ENCODE data around the gene CNOT3.
"Not testable (repeated sequence)": the region's sequence is repeated elsewhere in the genome, so short reads cannot be mapped to it uniquely, and the experiment has no call there.

Gene CNOT3

GRCh38 chr19:54191811-54192453, 54.4 kb downstream of the CNOT3 start:
- DNase-seq (ENCODE audit: low read depth), result no peak

DNA sequence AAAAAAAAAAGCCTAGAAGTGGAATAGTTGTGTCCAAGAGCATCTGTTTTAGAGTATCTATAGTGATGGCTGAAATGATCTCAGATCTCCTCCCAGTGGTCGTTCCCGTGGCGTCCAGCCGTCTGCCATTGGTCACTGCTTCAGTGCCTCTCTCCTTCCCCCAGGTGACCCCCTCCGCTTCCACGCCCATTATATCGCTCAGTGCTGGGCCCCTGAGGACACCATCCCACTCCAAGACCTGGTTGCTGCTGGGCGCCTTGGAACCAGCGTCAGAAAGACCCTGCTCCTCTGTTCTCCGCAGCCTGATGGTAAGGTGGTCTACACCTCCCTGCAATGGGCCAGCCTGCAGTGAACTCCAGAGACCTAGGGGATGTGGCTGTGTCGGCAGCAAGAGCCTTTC, 55.4 kb downstream of the CNOT3 start:
- no peak for DNase-seq (ENCODE audit: low read depth)

- DNase-seq (ENCODE audit: low read depth), result not testable (repeated sequence)
Measured at GRCh38 chr19:54194463-54194862, 56.9 kb downstream of the CNOT3 start.

- no peak for DNase-seq (ENCODE audit: low read depth)
Measured at GRCh38 chr19:54196536-54196935, 59.0 kb downstream of the CNOT3 start.

DNA sequence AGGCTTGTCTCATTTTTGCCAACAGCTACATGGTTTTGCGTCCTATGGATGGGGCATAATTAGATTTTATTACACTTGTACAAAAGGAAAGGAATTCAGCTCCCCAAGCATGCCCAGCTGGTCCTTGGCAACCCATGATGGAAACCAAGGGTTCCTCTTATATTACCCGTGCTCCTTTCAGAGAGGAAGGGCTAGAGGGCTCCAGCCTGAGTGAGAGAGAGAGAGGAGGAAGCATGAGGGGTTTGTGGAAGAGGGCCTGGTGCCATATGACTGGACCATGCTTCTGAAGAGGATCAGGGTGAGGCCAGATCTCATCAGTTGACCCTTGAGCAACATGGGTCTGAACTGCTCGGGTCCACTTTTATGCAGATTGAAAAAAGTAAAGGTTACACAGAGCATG, 59.6 kb downstream of the CNOT3 start:
- no peak for DNase-seq (ENCODE audit: low read depth)

DNA sequence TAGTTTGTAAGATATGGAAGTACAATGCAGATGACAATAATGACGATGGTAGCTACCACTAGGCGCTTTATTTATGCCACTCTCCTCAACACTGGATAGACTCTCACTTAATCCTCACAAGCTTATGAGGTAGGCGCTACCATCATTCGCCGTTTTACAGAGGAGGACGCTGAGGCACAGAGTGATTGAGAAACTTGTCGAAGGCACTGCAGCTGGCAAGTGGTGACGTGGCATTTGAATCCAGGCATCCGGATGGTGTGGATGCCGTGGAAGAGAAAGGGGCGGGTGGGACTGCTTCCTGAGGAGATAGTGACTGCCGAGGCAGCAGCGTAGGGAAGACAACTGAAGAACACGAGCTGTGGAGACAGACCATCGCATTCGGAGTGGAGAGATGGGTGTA, 61.8 kb downstream of the CNOT3 start:
- no peak for DNase-seq (ENCODE audit: low read depth)

- no peak for DNase-seq (ENCODE audit: low read depth)
Measured at GRCh38 chr19:54201172-54201701, 63.7 kb downstream of the CNOT3 start.

DNA sequence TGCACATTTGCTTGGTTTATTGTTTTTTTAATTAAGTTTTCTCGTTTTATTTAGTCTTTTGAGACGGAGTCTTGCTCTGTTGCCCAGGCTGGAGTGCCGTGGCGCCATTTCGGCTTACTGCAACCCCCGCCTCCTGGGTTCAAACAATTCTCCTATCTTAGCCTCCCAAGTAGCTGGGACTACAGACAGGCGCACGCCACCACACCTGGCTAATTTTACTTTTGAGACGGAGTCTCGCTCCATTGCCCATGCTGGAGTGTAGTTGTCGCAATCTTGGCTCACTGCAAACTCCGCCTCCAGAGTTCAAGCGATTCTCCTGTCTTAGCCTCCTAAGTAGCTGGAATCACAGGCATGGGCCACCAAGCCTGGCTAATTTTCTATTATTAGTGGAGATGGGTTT, 64.4 kb downstream of the CNOT3 start:
- DNase-seq (ENCODE audit: low read depth), result no peak

DNA sequence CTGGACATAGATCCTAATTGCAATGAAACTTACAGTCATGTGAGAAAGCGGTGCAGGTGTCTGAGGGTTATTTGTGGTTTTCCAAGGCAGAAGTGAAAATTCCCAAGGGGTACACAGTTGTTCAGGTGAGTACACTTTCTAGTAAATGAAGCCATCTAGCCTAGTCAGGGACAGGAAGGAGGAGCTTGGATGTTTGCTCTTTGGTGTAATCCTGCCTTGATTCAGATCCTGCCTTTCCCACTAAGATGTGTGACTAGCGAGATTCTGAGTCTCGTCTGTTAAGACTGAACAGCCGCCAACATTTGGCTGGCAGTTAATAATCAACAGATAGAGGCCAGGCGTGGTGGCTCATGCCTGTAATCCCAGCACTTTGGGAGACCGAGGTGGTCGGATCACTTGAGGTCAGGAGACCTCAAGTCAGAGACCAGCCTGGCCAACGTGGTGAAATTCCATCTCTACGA, 65.6 kb downstream of the CNOT3 start:
- peak; percentile 49 for DNase-seq (ENCODE audit: low read depth)

DNA sequence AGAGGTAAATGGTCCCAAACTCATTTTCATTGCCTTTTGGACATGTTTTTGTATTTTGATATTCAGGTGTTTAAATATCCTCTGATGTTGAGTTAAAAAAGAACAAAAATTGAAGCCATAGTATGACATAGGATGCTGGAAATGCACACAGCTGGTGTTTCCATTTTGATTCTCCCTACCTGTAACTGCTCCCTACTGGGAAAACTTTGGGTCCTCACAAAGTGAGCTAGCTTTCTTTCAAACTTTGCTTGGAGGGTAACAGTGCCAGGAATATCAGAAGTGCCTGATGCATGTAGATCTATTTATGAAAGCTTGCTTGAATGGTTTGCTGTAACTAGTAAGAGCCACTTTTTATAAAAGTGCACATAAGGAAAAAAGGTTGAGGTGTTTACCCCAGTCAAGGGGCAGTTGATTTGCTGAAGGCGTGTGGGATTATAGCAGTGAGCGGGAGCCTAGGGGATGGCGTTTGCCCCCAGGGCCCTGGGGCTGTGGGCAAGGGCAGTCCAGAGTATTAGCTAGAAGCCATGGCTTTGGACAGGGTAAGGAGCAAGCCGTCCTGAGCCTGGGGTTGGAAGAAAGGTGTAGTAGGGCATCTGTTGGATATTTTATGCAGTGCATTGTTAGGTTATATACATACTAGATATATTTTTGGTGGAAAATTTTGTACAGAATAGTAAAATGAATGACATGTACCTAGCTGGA, 67.4 kb downstream of the CNOT3 start:
- no peak for DNase-seq (ENCODE audit: low read depth)
